Measurements from ENCODE around the gene TMEM115. TPM values are rescaled to one million over a fixed set of nuclear protein-coding genes. Genes with fewer than 3 reads are reported as not detected.
"Not testable (repeated sequence)": the region's sequence is repeated elsewhere in the genome, so short reads cannot be mapped to it uniquely, and the experiment has no call there.

The TMEM115 gene
- total RNA-seq, 1 donor from 2014 or later = 42.7 TPM

DNA sequence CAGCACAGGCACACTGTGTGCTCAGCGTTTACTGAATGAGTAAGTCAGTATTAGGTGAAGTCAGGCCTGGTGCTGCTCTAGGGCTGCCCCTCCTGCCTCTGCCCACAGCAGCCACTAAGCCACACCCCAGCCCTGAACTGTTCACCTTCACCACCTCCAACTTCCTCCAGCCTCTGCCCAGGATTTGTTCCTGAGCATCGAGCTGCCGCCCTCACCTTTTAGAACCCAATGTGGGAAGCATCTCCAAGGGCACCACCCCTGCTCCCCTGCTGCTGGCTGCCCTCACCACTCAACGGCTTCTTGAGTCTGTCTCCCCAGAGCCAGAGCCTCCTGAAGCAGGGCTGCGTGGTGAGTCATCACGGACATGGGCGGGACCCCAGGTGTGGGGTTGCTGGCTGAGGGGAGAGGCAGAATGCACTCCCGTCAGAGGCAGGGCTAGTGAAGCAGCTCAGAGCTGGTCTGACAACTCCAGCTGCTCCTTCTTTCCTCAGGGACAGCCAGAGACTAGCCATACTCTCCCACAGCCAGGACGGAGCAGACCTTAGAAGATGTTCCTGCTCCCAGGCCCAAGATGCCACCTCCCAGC lies 42.6 kb downstream of the TMEM115 start:
- Mint-ChIP-seq H3K27me3 (no peaks in the 10 kb centered on the region), H3K27ac (peak overlapping the region; percentile 100), H3K4me3 (peak overlapping the region; percentile 81), H3K36me3 (peaks cover 22% of the 10 kb centered on the region), H3K4me1 (ENCODE audit: unreplicated experiment) (peaks cover 32% of the 10 kb centered on the region), H3K9me3 (no peaks in the 10 kb centered on the region)
- DNase-seq (ENCODE audit: extremely low spot score, unreplicated experiment) = no peak
- no peak for TF ChIP-seq CTCF (conservative IDR thresholded peaks at IDR 0.05)

- H3K27ac Mint-ChIP-seq = peak overlapping the region; percentile 53
- no peak for TF ChIP-seq CTCF (conservative IDR thresholded peaks at IDR 0.05)
- H3K27me3 Mint-ChIP-seq = no peaks in the 10 kb centered on the region
- peaks cover 24% of the 10 kb centered on the region for H3K36me3 Mint-ChIP-seq
- peak overlapping the region; percentile 30 for H3K4me3 Mint-ChIP-seq
- no peaks in the 10 kb centered on the region for H3K9me3 Mint-ChIP-seq
- peaks cover 27% of the 10 kb centered on the region for H3K4me1 Mint-ChIP-seq (ENCODE audit: unreplicated experiment)
- DNase-seq (ENCODE audit: extremely low spot score, unreplicated experiment) = no peak
Observed at GRCh38 chr3:50314816-50315215, 44.5 kb downstream of the TMEM115 start.

DNA sequence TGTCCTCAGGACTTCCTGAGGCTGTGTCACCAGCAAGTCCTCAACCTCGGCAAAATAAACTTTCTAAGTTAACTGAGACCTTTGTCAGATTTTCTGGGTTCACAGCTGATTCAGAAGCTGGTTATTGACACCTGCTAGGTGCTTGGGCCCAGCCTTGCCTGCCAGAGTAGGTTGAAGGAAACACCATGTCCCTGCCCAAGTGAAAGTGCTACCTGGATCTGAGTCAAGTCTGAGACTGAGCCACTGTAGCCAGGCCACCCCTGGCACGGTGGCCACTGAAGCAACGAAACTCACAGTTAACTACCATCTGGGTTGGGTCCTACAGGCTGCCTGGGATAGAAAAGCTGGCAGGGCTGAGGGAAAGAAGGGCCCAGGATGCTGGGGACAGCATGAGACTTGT lies 45.0 kb downstream of the TMEM115 start:
- Mint-ChIP-seq H3K27ac (peak overlapping the region; percentile 10), H3K27me3 (no peaks in the 10 kb centered on the region), H3K4me1 (ENCODE audit: unreplicated experiment) (peaks cover 26% of the 10 kb centered on the region), H3K4me3 (no peak overlapping the region), H3K36me3 (peaks cover 29% of the 10 kb centered on the region), H3K9me3 (no peaks in the 10 kb centered on the region)
- TF ChIP-seq CTCF (conservative IDR thresholded peaks at IDR 0.05) = no peak
- DNase-seq (ENCODE audit: extremely low spot score, unreplicated experiment) = no peak

DNA sequence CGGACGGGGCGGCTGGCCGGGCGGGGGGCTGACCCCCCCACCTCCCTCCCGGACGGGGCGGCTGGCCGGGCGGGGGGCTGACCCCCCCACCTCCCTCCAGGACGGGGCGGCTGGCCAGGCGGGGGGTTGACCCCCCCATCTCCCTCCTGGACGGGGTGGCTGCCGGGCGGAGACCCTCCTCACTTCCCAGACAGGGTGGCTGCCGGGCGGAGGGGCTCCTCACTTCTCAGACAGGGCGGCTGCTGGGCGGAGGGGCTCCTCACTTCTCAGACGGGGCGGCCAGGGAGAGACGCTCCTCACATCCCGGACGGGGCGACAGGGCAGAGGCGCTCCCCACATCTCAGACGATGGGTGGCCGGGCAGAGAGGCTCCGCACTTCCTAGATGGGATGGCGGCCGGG lies 47.3 kb downstream of the TMEM115 start:
- H3K27me3 Mint-ChIP-seq; DNase-seq (ENCODE audit: extremely low spot score, unreplicated experiment); H3K9me3 Mint-ChIP-seq; H3K4me3 Mint-ChIP-seq; H3K27ac Mint-ChIP-seq: not testable (repeated sequence)
- Mint-ChIP-seq H3K4me1 (ENCODE audit: unreplicated experiment) (peaks cover 14% of the 10 kb centered on the region), H3K36me3 (peaks cover 26% of the 10 kb centered on the region)

Other genes starting within 250 kb of the TMEM115 start
- gene SEMA3F, start 204.2 kb downstream of the TMEM115 start, total RNA-seq (ENCODE audit: low replicate concordance) = 41.9 and 48.0 TPM in 2 replicates
- gene GNAT1, start 167.9 kb downstream of the TMEM115 start, total RNA-seq (ENCODE audit: low replicate concordance) = 0.71 TPM in 1 of 2 replicates, not detected in the other
- 6.0 and 11.0 TPM in 2 replicates for gene SLC38A3, start 154.2 kb downstream of the TMEM115 start, total RNA-seq (ENCODE audit: low replicate concordance)
- gene GNAI2, start 123.3 kb downstream of the TMEM115 start, total RNA-seq (ENCODE audit: low replicate concordance) = 140 and 145 TPM in 2 replicates
- gene SEMA3B, start 90.4 kb downstream of the TMEM115 start, total RNA-seq (ENCODE audit: low replicate concordance) = 18.4 and 34.8 TPM in 2 replicates
- gene LSMEM2, start 80.4 kb downstream of the TMEM115 start, total RNA-seq (ENCODE audit: low replicate concordance) = not detected in 2 replicates
- gene IFRD2, start 67.1 kb downstream of the TMEM115 start, total RNA-seq (ENCODE audit: low replicate concordance) = 60.9 and 80.5 TPM in 2 replicates
- 2.9 and 4.0 TPM in 2 replicates for gene HYAL3, start 60.1 kb downstream of the TMEM115 start, total RNA-seq (ENCODE audit: low replicate concordance)
- gene NAA80, start 60.1 kb downstream of the TMEM115 start, total RNA-seq (ENCODE audit: low replicate concordance) = 12.9 and 13.0 TPM in 2 replicates
- gene HYAL1, start 55.9 kb downstream of the TMEM115 start, total RNA-seq (ENCODE audit: low replicate concordance) = 2.3 and 3.7 TPM in 2 replicates
- 46.6 and 52.5 TPM in 2 replicates for gene HYAL2, start 36.8 kb downstream of the TMEM115 start, total RNA-seq (ENCODE audit: low replicate concordance)
- 24.9 and 39.0 TPM in 2 replicates for gene TUSC2, start 31.3 kb downstream of the TMEM115 start, total RNA-seq (ENCODE audit: low replicate concordance)
- 13.7 and 13.8 TPM in 2 replicates for gene RASSF1, start 18.7 kb downstream of the TMEM115 start, total RNA-seq (ENCODE audit: low replicate concordance)
- gene ZMYND10, start 13.8 kb downstream of the TMEM115 start, total RNA-seq (ENCODE audit: low replicate concordance) = 1.8 and 13.4 TPM in 2 replicates
- 20.3 and 27.9 TPM in 2 replicates for gene NPRL2, start 8.7 kb downstream of the TMEM115 start, total RNA-seq (ENCODE audit: low replicate concordance)
- 10.1 and 15.9 TPM in 2 replicates for gene CYB561D2, start 8.7 kb downstream of the TMEM115 start, total RNA-seq (ENCODE audit: low replicate concordance)
- gene CACNA2D2, start 144.1 kb upstream of the TMEM115 start, total RNA-seq (ENCODE audit: low replicate concordance) = 7.8 and 19.4 TPM in 2 replicates
- gene C3orf18, start 208.2 kb upstream of the TMEM115 start, total RNA-seq (ENCODE audit: low replicate concordance) = 1.9 and 11.9 TPM in 2 replicates
- 20.2 and 29.9 TPM in 2 replicates for gene HEMK1, start 210.0 kb upstream of the TMEM115 start, total RNA-seq (ENCODE audit: low replicate concordance)